ENCODE results near the gene NCLN. TPM values are rescaled to one million over a fixed set of nuclear protein-coding genes. Genes with fewer than 3 reads are reported as not detected.

NCLN gene
- total RNA-seq, 1 donor from 2014 or later, result 13.9 TPM

- FAIRE-seq (no peak), DNase-seq (ENCODE audit: low spot score in 2 of 2) (no peak)
Measured at GRCh38 chr19:3248728-3249326, 63.1 kb downstream of the NCLN start.

DNA sequence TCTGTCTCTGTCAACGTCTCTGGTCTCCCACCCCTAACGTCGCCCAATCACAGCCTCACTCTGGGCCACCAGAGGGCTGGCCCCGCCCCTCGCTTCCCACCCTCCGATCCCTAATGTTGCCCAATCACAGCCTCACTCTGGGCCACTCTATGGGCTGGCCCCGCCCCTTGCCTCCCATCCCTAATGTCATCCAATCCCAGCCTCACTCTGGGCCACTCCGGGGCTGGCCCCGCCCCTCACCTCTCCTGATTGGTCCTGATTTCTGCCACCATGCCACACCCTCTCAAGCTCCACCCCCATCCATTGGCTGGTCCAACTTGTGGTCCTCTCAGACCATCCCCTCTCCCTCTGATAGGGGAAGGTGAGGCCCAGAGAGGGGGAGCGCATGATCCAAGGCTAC is 63.7 kb downstream of the NCLN start:
- DNase-seq (ENCODE audit: low spot score in 2 of 2) (no peak), FAIRE-seq (no peak)

DNA sequence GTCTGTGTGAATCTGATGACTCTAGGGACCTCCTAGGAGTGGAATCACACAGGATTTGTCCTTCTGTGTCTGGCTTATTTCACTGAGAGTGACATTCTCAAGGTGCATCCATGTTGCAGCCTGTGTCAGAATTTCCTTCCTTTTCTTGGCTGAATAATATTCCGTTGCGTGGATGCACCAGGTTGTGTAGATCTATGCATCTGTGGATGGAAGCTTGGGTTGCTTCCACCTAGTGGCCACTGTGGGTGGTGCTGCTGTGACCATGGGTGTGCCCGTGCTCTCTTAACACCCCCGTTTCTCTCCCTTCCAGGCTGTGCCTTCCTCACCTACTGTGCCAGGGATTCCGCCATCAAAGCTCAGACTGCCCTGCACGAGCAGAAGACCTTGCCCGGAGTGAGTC is 64.9 kb downstream of the NCLN start:
- no peak for FAIRE-seq
- DNase-seq (ENCODE audit: low spot score in 2 of 2), result no peak

DNA sequence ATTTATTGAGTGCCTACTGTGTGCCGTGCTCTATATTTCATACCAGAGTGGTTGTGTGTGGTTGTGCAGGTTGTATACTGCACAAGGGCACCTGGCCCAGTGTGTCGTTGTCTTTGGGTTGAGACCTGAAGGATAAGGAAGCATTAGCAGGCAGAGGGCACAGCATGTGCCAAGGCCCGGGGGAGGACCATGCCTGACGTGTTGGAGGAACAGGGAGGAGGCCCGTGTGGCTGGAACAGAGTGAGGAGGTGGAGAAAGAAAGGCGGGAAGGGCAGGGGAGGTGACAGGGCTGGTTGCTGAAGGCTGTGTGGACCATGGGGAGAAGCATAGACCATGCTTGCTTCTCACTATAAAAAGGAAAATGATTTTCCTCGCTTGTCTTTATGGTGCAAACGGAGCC is 65.5 kb downstream of the NCLN start:
- DNase-seq (ENCODE audit: low spot score in 2 of 2) (no peak), FAIRE-seq (no peak)

DNA sequence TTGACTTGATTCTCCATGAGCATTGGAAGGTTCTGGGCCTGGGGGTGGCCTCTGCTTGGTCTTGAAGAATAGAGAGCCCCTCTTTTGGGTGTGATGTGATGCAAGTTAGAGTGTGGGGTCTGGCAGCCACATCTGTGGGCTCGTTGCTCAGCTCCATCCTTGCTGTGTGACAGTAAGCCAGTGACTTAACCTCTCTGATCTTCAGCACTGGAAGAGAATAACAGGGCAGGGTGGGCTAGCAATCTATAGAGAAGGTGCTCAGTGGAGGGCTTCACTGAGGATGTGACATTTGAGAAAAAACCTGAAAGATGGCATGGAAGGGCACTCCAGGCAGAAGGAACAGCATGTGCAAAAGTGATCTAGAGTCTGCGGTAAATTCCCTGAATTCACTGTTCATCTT is 66.9 kb downstream of the NCLN start:
- DNase-seq (ENCODE audit: low spot score in 2 of 2) (no peak), FAIRE-seq (no peak)

- FAIRE-seq (no peak), DNase-seq (ENCODE audit: low spot score in 2 of 2) (no peak)
Measured at GRCh38 chr19:3253270-3253669, 67.5 kb downstream of the NCLN start.

DNA sequence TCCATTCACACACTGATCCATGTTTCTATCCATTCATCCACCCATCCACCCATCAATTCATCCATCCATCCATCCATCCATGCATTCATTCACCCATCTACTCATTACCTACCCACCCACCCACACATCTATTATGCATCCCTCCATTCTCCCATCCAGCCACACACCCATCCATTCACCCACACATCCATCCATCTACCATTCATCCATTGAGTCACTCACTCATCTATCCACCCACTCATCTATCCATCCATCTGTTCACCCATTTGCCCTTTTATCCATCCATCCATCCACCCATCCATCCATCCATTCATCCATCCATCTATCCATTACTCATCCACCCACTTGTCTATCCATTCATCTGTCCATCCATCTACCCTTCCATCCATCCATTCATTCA is 68.8 kb downstream of the NCLN start:
- no peak for FAIRE-seq
- no peak for DNase-seq (ENCODE audit: low spot score in 2 of 2)

GRCh38 chr19:3257071-3257470 is 71.3 kb downstream of the NCLN start:
- FAIRE-seq, result no peak
- DNase-seq (ENCODE audit: low spot score in 2 of 2), result no peak

Other genes starting within 250 kb of the NCLN start
- gene ZNF77, start 241.0 kb upstream of the NCLN start, total RNA-seq, result 6.9 TPM
- gene TLE6, start 208.4 kb upstream of the NCLN start, total RNA-seq, result 0.82 TPM
- gene TLE2, start 156.7 kb upstream of the NCLN start, total RNA-seq, result 5.3 TPM
- 97.4 TPM for gene TLE5, start 123.4 kb upstream of the NCLN start, total RNA-seq
- 48.1 TPM for gene GNA11, start 91.6 kb upstream of the NCLN start, total RNA-seq
- gene GNA15, start 49.9 kb upstream of the NCLN start, total RNA-seq, result 0.82 TPM
- gene S1PR4, start 7.2 kb upstream of the NCLN start, total RNA-seq, result 0.41 TPM
- gene CELF5, start 38.7 kb downstream of the NCLN start, total RNA-seq, result 50.1 TPM
- gene NFIC, start 180.7 kb downstream of the NCLN start, total RNA-seq, result 1.2 TPM

Data from frontal cortex (tissue), 4 donors.